H1 (cell line): ENCODE results near the gene FAM83G. TPM values are rescaled to one million over a fixed set of nuclear protein-coding genes. Genes with fewer than 3 reads are reported as not detected.

ENCODE experiments used
- ATF3 ChIP-seq: IDR thresholded peaks from 2 replicates; pipeline ENCODE4 v1.6.1; 2011; ENCODE audit warnings: low read depth, mild to moderate bottlenecking, low read length; ENCODE audit not compliant: insufficient read depth
- CTBP2 ChIP-seq: IDR thresholded peaks from 2 replicates; pipeline ENCODE4 v1.7.0; 2011; ENCODE audit warnings: borderline replicate concordance, mild to moderate bottlenecking, moderate library complexity, mixed read lengths, low read length; ENCODE audit not compliant: insufficient read depth, insufficient read length
- polyA plus RNA-seq, 7 experiments: library from polyadenylated mRNA; depleted of rRNA in 3 of 7; stranded (reverse) in 5 of 7; unstranded in 2 of 7; fragments of >200 nt in 5 of 7; fragments of 200-250 nt in 2 of 7; gene quantifications; 1 replicate in 5 of 7; 2 replicates in 1 of 7; 4 replicates in 1 of 7; pipeline versions ENCODE4 v1.2.1 to v1.2.3, GENCODE V29; 2011 to 2013; ENCODE audit warnings: missing spikeins in 2 of 7, mixed read lengths in 2 of 7
- total RNA-seq: library from RNA; stranded (reverse); fragmentation: NEBNext Ultra II Directional; extraction: Animal tissue kit (Norgen Biotek cat#: 25700); gene quantifications from 2 replicates; pipeline ENCODE4 v1.2.1, GENCODE V29; 2021

FAM83G gene
- total and polyA plus RNA-seq, 2 of the 8 experiments (the other 6 are each of a cell fraction or from before 2014, with no cell fraction given) = 15.4 to 29.0 TPM

GRCh38 chr17:19013226-19013625 lies 8.7 kb upstream of the FAM83G start (continued):
- TF ChIP-seq ATF3 = no peak
- TF ChIP-seq CTBP2 = no peak
